ENCODE results near the gene VRK1.

Gene VRK1

GRCh38 chr14:96792003-96792402 lies 5.2 kb upstream of the VRK1 start:
- DNase-seq (ENCODE audit: low spot score), result no peak

- DNase-seq (ENCODE audit: low spot score), result no peak
Measured at GRCh38 chr14:96792591-96792990, 4.6 kb upstream of the VRK1 start.

- no peak for DNase-seq (ENCODE audit: low spot score)
Measured at GRCh38 chr14:96793547-96793946, 3.6 kb upstream of the VRK1 start.

- DNase-seq (ENCODE audit: low spot score), result no peak
Measured at GRCh38 chr14:96795109-96795828, 1.9 kb upstream of the VRK1 start.

- peak; percentile 38 for DNase-seq (ENCODE audit: low spot score)
Measured at GRCh38 chr14:96797582-96798349, 584 bp downstream of the VRK1 start.

- no peak for DNase-seq (ENCODE audit: low spot score)
Measured at GRCh38 chr14:96798956-96799355, 1.8 kb downstream of the VRK1 start.

GRCh38 chr14:96799489-96800054 lies 2.4 kb downstream of the VRK1 start:
- no peak for DNase-seq (ENCODE audit: low spot score)

GRCh38 chr14:96801931-96802330 lies 4.7 kb downstream of the VRK1 start:
- DNase-seq (ENCODE audit: low spot score), result no peak

GRCh38 chr14:96802963-96803362 lies 5.8 kb downstream of the VRK1 start:
- no peak for DNase-seq (ENCODE audit: low spot score)

- no peak for DNase-seq (ENCODE audit: low spot score)
Measured at GRCh38 chr14:96803958-96804357, 6.8 kb downstream of the VRK1 start.

- no peak for DNase-seq (ENCODE audit: low spot score)
Measured at GRCh38 chr14:96804895-96805294, 7.7 kb downstream of the VRK1 start.

- no peak for DNase-seq (ENCODE audit: low spot score)
Measured at GRCh38 chr14:96805956-96806355, 8.8 kb downstream of the VRK1 start.

GRCh38 chr14:96806836-96807235 lies 9.7 kb downstream of the VRK1 start:
- no peak for DNase-seq (ENCODE audit: low spot score)

- DNase-seq (ENCODE audit: low spot score), result no peak
Measured at GRCh38 chr14:96808619-96809406, 11.6 kb downstream of the VRK1 start.

GRCh38 chr14:96811265-96811664 lies 14.1 kb downstream of the VRK1 start:
- peak; percentile 28 for DNase-seq (ENCODE audit: low spot score)

GRCh38 chr14:96811985-96812667 lies 14.9 kb downstream of the VRK1 start:
- DNase-seq (ENCODE audit: low spot score), result no peak

GRCh38 chr14:96816281-96816680 lies 19.1 kb downstream of the VRK1 start:
- DNase-seq (ENCODE audit: low spot score), result no peak

- no peak for DNase-seq (ENCODE audit: low spot score)
Measured at GRCh38 chr14:96817750-96818666, 20.8 kb downstream of the VRK1 start.

- DNase-seq (ENCODE audit: low spot score), result no peak
Measured at GRCh38 chr14:96821501-96821900, 24.3 kb downstream of the VRK1 start.

GRCh38 chr14:96823652-96824051 lies 26.5 kb downstream of the VRK1 start:
- no peak for DNase-seq (ENCODE audit: low spot score)

GRCh38 chr14:96824283-96824682 lies 27.1 kb downstream of the VRK1 start:
- peak; percentile 61 for DNase-seq (ENCODE audit: low spot score)
